GM19372 (cell line): ENCODE measurements around the gene HID1.

Source experiments
- ATAC-seq: cut with Tn5 transposase; IDR thresholded peaks from one replicate; pipeline ENCODE4 v1.9.1; 2021; ENCODE audit warnings: mild to moderate bottlenecking, low read depth, moderate library complexity; ENCODE audit not compliant: unreplicated experiment

The HID1 gene

GRCh38 chr17:74951680-74952421 is 20.7 kb downstream of the HID1 start:
- ATAC-seq, result no peak

DNA sequence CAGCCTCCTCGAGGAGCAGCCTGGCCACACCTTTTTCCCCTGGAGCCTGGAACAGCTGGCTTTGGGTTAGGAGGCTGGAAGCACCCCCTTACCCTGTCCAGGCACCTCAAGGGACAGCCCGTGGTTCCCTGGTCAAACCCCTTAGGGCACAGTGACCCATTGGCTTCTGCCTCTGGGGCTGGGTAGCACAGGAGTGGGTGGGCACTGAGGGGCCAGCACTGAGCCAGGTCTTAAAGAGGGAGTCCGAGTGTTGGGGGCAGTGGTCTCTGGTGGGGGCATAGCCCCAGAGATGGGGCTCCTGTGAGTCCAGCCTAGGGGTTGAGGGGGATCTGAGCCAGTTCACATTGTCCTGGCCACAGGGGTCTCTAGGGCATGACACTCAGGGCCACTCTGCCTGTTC is 21.5 kb downstream of the HID1 start:
- ATAC-seq, result no peak

DNA sequence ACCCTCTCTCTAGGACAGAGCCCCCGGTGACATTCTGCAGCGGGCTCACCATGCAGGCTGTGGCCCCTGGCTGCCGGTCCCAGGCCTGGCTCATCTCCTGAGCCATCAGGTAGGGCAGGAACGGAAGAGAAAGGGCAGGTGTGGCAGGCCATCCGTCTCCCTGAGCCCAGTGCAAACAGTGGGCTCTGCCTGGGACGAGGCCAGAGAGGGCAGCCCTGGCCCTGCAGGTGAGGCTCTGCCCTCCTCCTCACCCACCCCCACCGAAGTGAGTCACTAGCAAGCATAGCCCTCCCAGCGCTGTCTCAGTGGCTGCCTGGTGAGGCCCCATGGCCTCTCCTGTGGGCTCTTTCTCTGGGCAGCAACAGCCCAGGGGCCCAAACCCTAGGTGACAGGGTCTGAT is 22.4 kb downstream of the HID1 start:
- ATAC-seq, result no peak

DNA sequence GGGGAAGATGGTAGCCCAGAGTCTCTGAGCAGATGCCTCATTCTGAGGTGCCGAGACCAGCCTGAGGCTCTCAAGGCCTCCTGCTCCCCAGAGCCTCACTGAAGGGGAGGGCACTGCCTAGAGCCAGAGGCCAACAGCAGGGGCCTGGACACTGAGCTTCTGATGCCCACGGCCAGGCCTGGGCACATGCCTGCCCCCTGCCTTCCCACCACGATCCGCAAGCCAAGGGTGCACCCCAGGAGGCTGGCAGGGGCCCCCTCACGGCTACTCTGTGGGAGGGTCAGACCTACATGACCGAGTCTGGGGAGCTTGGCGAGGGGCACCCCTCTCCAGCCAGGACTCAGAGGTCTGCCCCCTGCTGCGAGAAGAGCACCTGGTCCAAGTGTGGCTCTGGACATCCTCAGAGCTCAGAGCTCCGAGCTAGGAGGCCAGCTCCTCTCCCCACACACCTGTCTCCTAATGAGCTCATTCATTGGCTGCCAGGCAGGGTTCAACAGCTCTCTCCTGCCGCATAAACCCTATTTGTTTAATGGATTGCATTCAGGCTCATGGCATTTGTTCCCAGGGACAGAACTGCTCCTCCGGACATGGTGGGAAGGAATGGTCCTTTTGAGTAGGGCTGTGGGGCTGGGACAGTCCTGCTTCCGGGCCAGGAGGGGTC is 23.0 kb downstream of the HID1 start:
- ATAC-seq, result no peak

- ATAC-seq, result no peak
Observed at GRCh38 chr17:74947041-74947754, 25.4 kb downstream of the HID1 start.

- ATAC-seq, result no peak
Observed at GRCh38 chr17:74946641-74947040, 25.9 kb downstream of the HID1 start.

- peak; percentile 65 for ATAC-seq
Observed at GRCh38 chr17:74945543-74945942, 27.0 kb downstream of the HID1 start.

DNA sequence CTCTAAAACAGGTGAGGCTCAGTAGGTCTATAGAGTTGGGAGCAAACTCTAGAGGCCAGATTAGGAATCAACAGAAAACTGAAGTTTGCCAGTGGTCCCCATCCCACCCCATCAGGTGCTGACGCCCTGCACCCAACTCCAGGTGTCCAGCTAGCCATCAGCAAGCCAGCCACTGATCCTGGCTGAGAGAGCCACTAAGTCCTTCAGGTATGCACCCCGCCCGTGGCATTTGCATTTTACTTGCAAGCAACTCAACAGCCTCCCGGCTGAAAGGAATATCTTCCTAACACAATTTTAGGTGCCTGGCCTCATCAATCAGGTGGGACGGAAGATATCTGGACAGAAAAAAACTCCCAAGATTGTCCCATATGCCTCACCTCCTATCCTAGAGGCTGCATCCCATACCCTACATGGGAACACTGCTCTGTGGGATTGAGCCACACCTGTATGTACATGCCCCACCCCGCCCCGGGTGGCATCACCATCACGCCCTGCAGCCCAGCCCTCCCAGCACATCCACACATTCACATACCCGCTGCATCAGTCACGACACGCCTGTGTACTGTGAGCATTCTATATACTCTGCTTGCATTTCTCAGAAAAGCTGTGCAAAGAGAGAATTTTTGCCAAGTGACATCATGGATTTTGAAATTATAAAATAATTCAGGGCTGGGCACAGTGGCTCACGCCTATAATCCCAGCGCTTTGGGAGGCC is 28.6 kb downstream of the HID1 start:
- no peak for ATAC-seq

- ATAC-seq, result no peak
Observed at GRCh38 chr17:74941128-74941725, 31.3 kb downstream of the HID1 start.

- no peak for ATAC-seq
Observed at GRCh38 chr17:74939534-74939933, 33.0 kb downstream of the HID1 start.

- ATAC-seq, result no peak
Observed at GRCh38 chr17:74938194-74938950, 34.2 kb downstream of the HID1 start.

GRCh38 chr17:74937064-74938051 is 35.2 kb downstream of the HID1 start:
- no peak for ATAC-seq

- ATAC-seq, result no peak
Observed at GRCh38 chr17:74936470-74936799, 36.1 kb downstream of the HID1 start.

DNA sequence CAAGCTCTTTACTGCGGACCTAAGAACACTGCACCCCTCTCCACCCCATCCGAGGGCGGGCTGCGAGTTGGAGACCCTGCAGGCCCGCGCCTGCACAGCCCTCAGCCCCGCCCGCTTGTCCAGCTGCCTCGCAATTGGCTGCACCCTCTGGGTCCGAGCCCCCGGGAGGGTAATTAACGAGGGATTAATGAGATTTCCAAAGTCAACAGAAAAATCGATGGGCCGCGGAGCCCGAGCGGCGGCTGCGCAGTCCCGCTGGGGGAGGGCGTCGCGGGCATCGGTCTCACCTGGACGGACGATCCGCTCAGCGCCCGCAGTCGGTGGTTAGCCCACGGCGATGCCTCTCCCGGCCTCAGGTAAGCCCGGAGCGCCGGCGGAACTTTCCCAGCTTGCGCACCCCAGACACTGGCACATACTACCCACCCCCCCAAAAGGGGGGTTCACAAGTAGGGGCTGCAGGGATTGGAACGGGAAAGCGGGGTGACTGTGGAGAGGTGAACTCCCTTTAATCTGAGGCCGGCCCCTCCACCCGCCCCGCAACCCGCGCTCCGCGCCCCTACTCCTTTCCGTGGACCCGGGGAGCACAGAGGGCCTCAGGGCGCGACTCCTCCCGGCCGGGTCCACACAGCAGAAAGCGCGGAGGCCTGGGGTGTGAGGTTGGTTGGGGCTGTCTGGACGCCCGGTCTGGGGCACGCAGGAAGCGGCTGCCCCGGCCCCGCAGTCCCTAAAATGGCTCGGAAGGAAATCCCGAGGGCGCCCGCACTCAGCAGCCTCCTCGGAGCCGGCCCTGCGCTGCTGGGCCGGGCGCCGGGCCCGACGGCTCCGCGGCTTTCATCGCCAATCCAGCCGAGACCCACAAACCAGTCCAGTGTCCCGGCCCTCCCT is 36.7 kb downstream of the HID1 start, which contains the start of gene OTOP3:
Gene OTOP3, plus strand, starts transcription at position 314 of the 885 bp plus-strand sequence. Its CDS starts 24 bp downstream, at position 338.
- no peak for ATAC-seq

- ATAC-seq, result no peak
Observed at GRCh38 chr17:74935048-74935447, 37.5 kb downstream of the HID1 start.

DNA sequence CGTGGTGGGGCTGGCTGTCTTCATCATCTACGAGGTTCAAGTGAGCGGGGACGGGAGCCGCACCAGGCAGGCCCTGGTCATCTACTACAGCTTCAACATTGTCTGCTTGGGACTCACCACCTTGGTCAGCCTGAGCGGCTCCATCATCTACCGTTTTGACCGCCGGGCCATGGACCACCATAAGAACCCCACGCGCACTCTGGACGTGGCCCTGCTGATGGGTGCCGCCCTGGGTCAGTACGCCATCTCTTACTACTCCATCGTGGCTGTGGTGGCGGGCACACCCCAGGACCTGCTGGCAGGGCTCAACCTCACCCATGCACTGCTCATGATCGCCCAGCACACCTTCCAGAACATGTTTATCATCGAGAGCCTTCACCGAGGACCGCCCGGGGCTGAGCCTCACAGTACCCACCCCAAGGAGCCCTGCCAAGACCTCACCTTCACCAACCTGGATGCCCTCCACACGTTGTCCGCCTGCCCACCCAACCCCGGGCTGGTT is 42.0 kb downstream of the HID1 start:
- ATAC-seq, result no peak

DNA sequence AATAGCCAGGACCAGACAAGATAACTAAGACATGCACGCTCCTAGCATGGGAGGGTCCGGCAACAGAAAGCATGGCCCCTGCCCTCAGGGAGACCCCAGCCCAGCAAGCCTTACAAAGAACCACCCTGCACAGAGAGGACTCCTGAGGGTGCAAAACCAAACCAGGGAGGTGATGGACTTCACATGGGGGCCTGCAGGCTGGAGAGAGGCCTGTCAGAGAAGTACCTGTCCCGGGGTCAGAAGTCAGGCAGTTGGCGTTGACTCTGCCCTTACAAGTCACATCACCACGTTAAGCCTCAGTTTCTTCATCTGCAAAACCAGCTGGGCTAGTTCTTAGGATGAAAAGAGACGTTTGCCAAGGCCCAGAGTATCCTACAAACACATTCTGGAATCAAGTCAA is 43.8 kb downstream of the HID1 start:
- no peak for ATAC-seq

DNA sequence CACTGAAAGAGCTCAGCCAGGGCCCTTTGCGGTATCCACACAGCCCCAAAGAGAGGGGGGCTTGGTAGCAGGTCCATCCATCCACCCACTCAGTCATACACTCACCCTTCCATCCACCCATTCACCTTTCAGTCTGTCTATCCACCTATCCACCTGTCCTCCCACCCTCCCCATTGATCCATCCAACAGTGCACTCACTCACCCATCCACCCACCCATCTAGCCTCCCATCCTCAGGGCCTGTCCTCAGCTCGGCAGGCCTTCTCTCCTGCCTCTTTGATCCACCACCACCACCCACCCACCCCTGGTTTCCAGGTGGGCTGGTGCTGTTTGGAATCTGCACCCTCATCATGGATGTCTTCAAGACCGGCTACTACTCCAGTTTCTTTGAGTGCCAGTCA is 47.3 kb downstream of the HID1 start:
- no peak for ATAC-seq
